Heart left ventricle (tissue), 16 donors: Measurements from ENCODE around the gene PARP1. TPM values are rescaled to one million over a fixed set of nuclear protein-coding genes. Genes with fewer than 3 reads are reported as not detected.

Experiments
- ATAC-seq, 4 donors: fragments of 200-7000 bp; cut with Tn5 transposase; one replicate each; pipeline ENCODE4 v1.9.1; 2020 to 2022; ENCODE audit warnings: moderate library complexity in 4 of 4, mild to moderate bottlenecking in 3 of 4, moderate number of reproducible peaks in 1 of 4
- DNase-seq, 5 donors: peaks; one replicate each; pipeline ENCODE4 v3.0.0-alpha.2; 2020
- H3K27ac ChIP-seq, 12 donors: fragments of 200-600 bp; sonication (generic) in 4 of 12; one replicate each; pipeline versions ENCODE4 v1.5.0 to v1.8.0; 2016 to 2022; ENCODE audit warnings: mild to moderate bottlenecking in 2 of 12
- H3K27me3 ChIP-seq, 9 donors: fragments of 200-600 bp; sonication (generic) in 2 of 9; one replicate each; pipeline versions ENCODE4 v1.5.1 to v1.8.0; 2016 to 2022; ENCODE audit warnings: mild to moderate bottlenecking in 3 of 9
- H3K36me3 ChIP-seq, 9 donors: fragments of 200-600 bp; sonication (generic) in 2 of 9; one replicate each; pipeline versions ENCODE4 v1.5.0 to v1.8.0; 2018 to 2022; ENCODE audit warnings: mild to moderate bottlenecking in 2 of 9
- H3K4me1 ChIP-seq, 12 donors: fragments of 200-600 bp; sonication (generic) in 4 of 12; one replicate each; pipeline versions ENCODE4 v1.5.0 to v1.8.0; 2016 to 2022; ENCODE audit warnings: mild to moderate bottlenecking in 3 of 12
- H3K4me3 ChIP-seq, 12 donors: fragments of 200-600 bp; sonication (generic) in 4 of 12; one replicate each; pipeline versions ENCODE4 v1.5.0 to v1.8.0; 2017 to 2022; ENCODE audit warnings: mild to moderate bottlenecking in 9 of 12, moderate library complexity in 4 of 12
- H3K9me3 ChIP-seq, 12 donors: fragments of 200-600 bp; sonication (generic) in 4 of 12; one replicate each; pipeline versions ENCODE4 v1.5.0 to v1.8.0; 2016 to 2022; ENCODE audit warnings: mild to moderate bottlenecking in 1 of 12
- CTCF ChIP-seq, 12 donors: fragments of 200-600 bp; sonication (generic) in 4 of 12; IDR thresholded peaks; one replicate each; pipeline versions ENCODE4 v1.5.0 to v1.8.0; 2018 to 2022; ENCODE audit warnings: antibody characterized with exemption in 12 of 12, mild to moderate bottlenecking in 5 of 12
- POLR2A ChIP-seq, 2 donors: fragments of 450-650 bp; IDR thresholded peaks; one replicate each; pipeline ENCODE4 v1.6.1; 2017; ENCODE audit warnings: antibody characterized with exemption in 2 of 2, mild to moderate bottlenecking in 2 of 2, moderate library complexity in 2 of 2
- WGBS, 4 donors: extraction: QIAGEN DNeasy Blood & Tissue Kit in 2 of 4; methylation state at CpG; one replicate each; pipeline versions ENCODE4 v1.1.5 to v1.1.7; 2013 to 2018; 5-methylcytosine and 5-hydroxymethylcytosine counted together
- intact Hi-C, 10 donors: fragments of 100-400 bp; cut with DNase I; formaldehyde crosslinking; loops; one replicate each; pipeline versions ENCODE4 v1.11.1 to v1.14.2; 2022
- polyA plus RNA-seq, 2 donors: library from polyadenylated mRNA; stranded (reverse); fragments of 200-250 nt; gene quantifications; one replicate each; pipeline ENCODE4 v1.2.3, GENCODE V29; 2013
- total RNA-seq, 9 donors: library from RNA; depleted of rRNA in 2 of 9; stranded (reverse); fragments of >200 nt in 2 of 9; fragmentation: NEBNext Ultra II Directional in 3 of 9; extraction: Animal tissue kit (Norgen Biotek cat#: 25700) in 3 of 9; gene quantifications; one replicate each; pipeline versions ENCODE4 v1.1.0 to v1.2.4, GENCODE V29; 2016 to 2023
- donor health status: ischemic (EF 13 %, LVEDD 7.1; RV severe dilation, severe dysfunction).
- donor health status: healthy with polysubstance abuse.
- donor health status: DM: no; HTN: yes; CAD: no.
- donor health status: DM: no; HTN: no; CAD: no.
- donor health status: ischemic (EF 25% LVEDD 6.9; RV normal size, moderate dysfunction).
- donor health status: ischemic (EF 25% LVEDD 5.7; RV mildly dilated, moderate dysfunction).
- donor health status: healthy.
- donor health status: DM: yes; HTN: yes; CAD: no.
- donor health status: ischemic (EF 35%, LVEDD 5.7; RV mildly dilated, moderate dysfunction).
- donor health status: nonischemic (EF 11% LVEDD 7.7; RV severe dilation, severe dysfunction).
- donor health status: DM: yes; HTN: yes; CAD: no.
- donor health status: PGD.
- donor health status: ischemic (EF 29% LVEDD 5.4; RV normal size, mild dysfunction).
- donor health status: nonischemic (EF 23%, LVEDD 6.1; RV moderate dilation, normal function).

PARP1 gene
- total and polyA plus RNA-seq, 11 donors, result 50.4 to 168 (median 111) TPM

GRCh38 chr1:226384717-226385116, 23.2 kb downstream of the PARP1 start:
- H3K9me3 ChIP-seq, result no peaks in the 10 kb centered on the region
- no peak for ATAC-seq
- H3K27me3 ChIP-seq, result no peaks in the 10 kb centered on the region
- 88 to 96% (median 94%) methylated on average over 11 of the region's 11 CpGs for WGBS, 4 donors
- no peak overlapping the region for H3K4me3 ChIP-seq
- peaks cover 0 to 100% (median 100%) of the 10 kb centered on the region in 9 donors for H3K36me3 ChIP-seq
- no peaks in the 10 kb centered on the region for H3K4me1 ChIP-seq
- DNase-seq, result no peak
- H3K27ac ChIP-seq, result no peak overlapping the region
- intact Hi-C loops, result no loop called here
- no peak for TF ChIP-seq CTCF (IDR thresholded peaks at IDR 0.05)
- TF ChIP-seq POLR2A (IDR thresholded peaks at IDR 0.05), result no peak

GRCh38 chr1:226384040-226384439, 23.9 kb downstream of the PARP1 start:
- WGBS, 4 donors, result 87 to 92% (median 90%) methylated on average over 4 of the region's 4 CpGs
- Histone ChIP-seq H3K36me3 (peaks cover 0 to 100% (median 100%) of the 10 kb centered on the region in 9 donors), H3K9me3 (no peaks in the 10 kb centered on the region), H3K27me3 (no peaks in the 10 kb centered on the region), H3K4me1 (no peaks in the 10 kb centered on the region), H3K4me3 (no peak overlapping the region), H3K27ac (no peak overlapping the region)
- ATAC-seq (no peak), DNase-seq (no peak)
- intact Hi-C loops, result no loop called here
- TF ChIP-seq POLR2A (IDR thresholded peaks at IDR 0.05), result no peak
- TF ChIP-seq CTCF (IDR thresholded peaks at IDR 0.05), result no peak

- no peak for ATAC-seq
- intact Hi-C loops, result no loop called here
- no peaks in the 10 kb centered on the region for H3K27me3 ChIP-seq
- no peak overlapping the region for H3K4me3 ChIP-seq
- peaks cover 0 to 2% (median 0%) of the 10 kb centered on the region in 12 donors for H3K4me1 ChIP-seq
- TF ChIP-seq CTCF (IDR thresholded peaks at IDR 0.05), result no peak
- no peak for TF ChIP-seq POLR2A (IDR thresholded peaks at IDR 0.05)
- 77 to 85% (median 81%) methylated on average over 5 of the region's 5 CpGs for WGBS, 4 donors
- DNase-seq, result no peak
- peaks cover 0 to 100% (median 100%) of the 10 kb centered on the region in 9 donors for H3K36me3 ChIP-seq
- H3K9me3 ChIP-seq, result no peaks in the 10 kb centered on the region
- no peak overlapping the region for H3K27ac ChIP-seq
Observed at GRCh38 chr1:226382030-226382429, 25.9 kb downstream of the PARP1 start.

- Histone ChIP-seq H3K4me1 (peaks cover 0 to 3% (median 0%) of the 10 kb centered on the region in 12 donors), H3K36me3 (peaks cover 0 to 100% (median 100%) of the 10 kb centered on the region in 9 donors), H3K9me3 (no peaks in the 10 kb centered on the region), H3K27ac (no peak overlapping the region), H3K27me3 (no peaks in the 10 kb centered on the region), H3K4me3 (no peak overlapping the region)
- DNase-seq (no peak), ATAC-seq (no peak)
- intact Hi-C loops, result no loop called here
- no peak for TF ChIP-seq POLR2A (IDR thresholded peaks at IDR 0.05)
- WGBS, 4 donors, result 93 to 96% (median 94%) methylated on average over 15 of the region's 15 CpGs
Observed at GRCh38 chr1:226381226-226381998, 26.5 kb downstream of the PARP1 start.
